Adrenal gland (tissue), 12 donors: ENCODE data around the gene UAP1. TPM values are rescaled to one million over a fixed set of nuclear protein-coding genes. Genes with fewer than 3 reads are reported as not detected.

ENCODE experiments used
- DNase-seq, 7 donors: peaks; one replicate each; pipeline ENCODE4 v3.0.0-alpha.2; 2019 to 2020
- H3K27ac ChIP-seq, 5 donors: fragments of 200-600 bp; sonication (generic) in 4 of 5; 1 replicate in 3 of 5; 2 replicates in 2 of 5; pipeline versions ENCODE4 v1.5.1 to v1.8.0; 2016 to 2020; ENCODE audit warnings: mild to moderate bottlenecking in 1 of 5
- H3K27me3 ChIP-seq: fragments of 200-600 bp; 2 replicates; pipeline ENCODE4 v1.8.0; 2021
- H3K36me3 ChIP-seq, 2 donors: fragments of 200-600 bp; replicated peaks in 1 of 2; 1 replicate in 1 of 2; 2 replicates in 1 of 2; pipeline versions ENCODE4 v1.5.1 to v1.8.0; 2018 to 2022
- H3K4me1 ChIP-seq, 2 donors: fragments of 200-600 bp; replicated peaks in 1 of 2; 1 replicate in 1 of 2; 2 replicates in 1 of 2; pipeline versions ENCODE4 v1.5.1 to v1.8.0; 2018 to 2021
- H3K4me3 ChIP-seq, 4 donors: fragments of 200-600 bp; sonication (generic) in 3 of 4; one replicate each; pipeline ENCODE4 v1.5.1; 2016 to 2018
- H3K9me3 ChIP-seq, 3 donors: fragments of 200-600 bp; sonication (generic) in 1 of 3; replicated peaks in 1 of 3; 1 replicate in 2 of 3; 2 replicates in 1 of 3; pipeline versions ENCODE4 v1.5.1 to v1.8.0; 2016 to 2021
- CTCF ChIP-seq, 6 experiments: fragments of 450-650 bp in 4 of 6; fragments of 200-600 bp in 2 of 6; sonication (generic) in 1 of 6; IDR thresholded peaks; 1 replicate in 5 of 6; 2 replicates in 1 of 6; pipeline versions ENCODE4 v1.5.1 to v1.8.0; 2016 to 2021; ENCODE audit warnings: antibody characterized with exemption in 6 of 6, mild to moderate bottlenecking in 2 of 6, moderate library complexity in 1 of 6
- POLR2A ChIP-seq, 2 donors: fragments of 450-650 bp; IDR thresholded peaks; one replicate each; pipeline ENCODE4 v1.6.1; 2017; ENCODE audit warnings: antibody characterized with exemption in 2 of 2, mild to moderate bottlenecking in 2 of 2, moderate library complexity in 1 of 2
- WGBS, 4 donors: extraction: QIAGEN DNeasy Blood & Tissue Kit in 2 of 4; methylation state at CpG; one replicate each; pipeline versions ENCODE4 v1.1.5 to v1.1.7; 2013 to 2017; 5-methylcytosine and 5-hydroxymethylcytosine counted together
- intact Hi-C, 2 donors: fragments of 100-400 bp; cut with DNase I; formaldehyde crosslinking; loops; one replicate each; pipeline versions ENCODE4 v1.14.1 to v1.15.0; 2022 to 2023
- polyA plus RNA-seq, 3 donors: library from polyadenylated mRNA; stranded (reverse); fragments of 200-250 nt in 2 of 3; fragments of 350-450 nt in 1 of 3; fragmentation: Illumina TruSeq in 1 of 3; extraction: RNeasy Lipid Tissue Mini Kit (QIAGEN cat#74804) in 1 of 3; gene quantifications; one replicate each; pipeline ENCODE4 v1.2.3, GENCODE V29; 2013 to 2014
- total RNA-seq, 9 donors: library from RNA; depleted of rRNA in 4 of 9; stranded (reverse); fragments of >200 nt in 4 of 9; fragments of 120-200 nt in 1 of 9; fragmentation: NEBNext Ultra II Directional in 1 of 9; extraction: Animal tissue kit (Norgen Biotek cat#: 25700) in 1 of 9; gene quantifications; one replicate each; pipeline versions ENCODE4 v1.1.0 to v1.2.4, GENCODE V29; 2013 to 2023
- donor health status: healthy with polysubstance abuse.
- donor health status: Bipolar disorder and iron deficiency.
- donor health status: DM: yes; HTN: yes; CAD: no.
- donor health status: DM: no; HTN: no; CAD: no.
- donor health status: DM: no; HTN: no; CAD: no.
- donor health status: DM: yes; HTN: yes; CAD: no.

Gene UAP1
- total and polyA plus RNA-seq, 12 donors, result 43.6 to 119 (median 73.3) TPM

DNA sequence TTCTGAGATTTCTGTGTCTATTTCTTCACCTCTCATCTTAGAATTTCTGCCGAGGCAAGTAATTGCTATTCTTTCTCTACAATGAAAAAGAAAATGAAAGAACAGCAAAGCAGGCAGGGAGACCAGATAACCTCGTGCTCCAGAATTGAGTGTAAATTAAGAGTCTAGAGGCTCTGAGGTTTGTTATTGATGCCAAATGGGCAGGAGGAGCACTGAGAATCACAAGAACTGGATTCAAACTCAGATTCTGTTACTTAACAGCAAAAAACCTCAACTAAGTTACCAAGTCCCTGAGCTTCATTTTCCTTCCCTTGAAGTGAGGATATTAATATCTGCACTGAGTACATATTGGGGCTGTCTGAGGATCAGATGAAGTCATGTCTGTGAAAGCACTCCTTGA, 65.2 kb downstream of the UAP1 start:
- Histone ChIP-seq H3K4me1 (peaks cover 18 to 30% of the 10 kb centered on the region in 2 donors), H3K36me3 (no peaks in the 10 kb centered on the region), H3K27me3 (no peaks in the 10 kb centered on the region), H3K27ac (peak overlapping the region in 3 of 5 donors; percentile 53 to 67 (median 64)), H3K4me3 (peak overlapping the region in 1 of 4 donors; percentile 45), H3K9me3 (no peaks in the 10 kb centered on the region)
- intact Hi-C loops, result no loop called here
- WGBS, 4 donors, result 9 to 13% (median 12%) methylated on average over 2 of the region's 2 CpGs
- no peak for TF ChIP-seq CTCF (IDR thresholded peaks at IDR 0.05)
- no peak for TF ChIP-seq POLR2A (IDR thresholded peaks at IDR 0.05)
- no peak for DNase-seq

DNA sequence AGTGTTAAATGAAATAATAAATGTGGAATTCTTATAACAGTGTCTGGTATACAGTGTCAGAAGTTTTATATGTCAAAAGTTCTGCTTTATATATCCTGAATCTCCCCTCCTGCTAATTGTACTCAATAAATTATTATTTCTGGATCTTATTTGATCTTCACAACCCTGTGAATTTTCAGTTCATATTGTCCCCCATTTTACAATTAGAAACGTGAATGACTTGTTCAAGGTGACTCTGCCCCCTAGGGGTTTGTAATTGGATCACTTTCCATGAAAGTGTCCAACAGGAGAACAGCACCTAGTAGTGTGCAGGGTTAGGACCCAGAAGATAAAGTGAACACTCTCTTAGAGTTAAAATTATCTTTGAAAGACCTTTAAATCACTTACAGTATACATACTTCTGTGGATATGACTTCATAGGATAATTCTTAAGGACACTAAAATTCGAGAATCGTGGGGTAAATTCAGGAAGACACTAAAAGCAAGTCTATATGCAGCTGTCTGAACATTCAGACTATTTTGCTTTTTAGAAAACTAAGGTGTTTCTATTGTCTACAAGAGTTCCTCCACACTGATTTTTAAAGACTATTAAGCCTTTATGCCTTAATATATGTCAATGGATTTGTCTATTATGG, 66.3 kb downstream of the UAP1 start:
- peak overlapping the region in 1 of 5 donors; percentile 67 for H3K27ac ChIP-seq
- DNase-seq, result no peak
- H3K4me1 ChIP-seq, result peaks cover 21 to 30% of the 10 kb centered on the region in 2 donors
- H3K4me3 ChIP-seq, result no peak overlapping the region
- H3K9me3 ChIP-seq, result no peaks in the 10 kb centered on the region
- intact Hi-C loops, result no loop called here
- H3K36me3 ChIP-seq, result no peaks in the 10 kb centered on the region
- WGBS, 4 donors, result 60 to 65% (median 61%) methylated on average over 3 of the region's 3 CpGs
- H3K27me3 ChIP-seq, result no peaks in the 10 kb centered on the region
- TF ChIP-seq POLR2A (IDR thresholded peaks at IDR 0.05) (no peak), CTCF (IDR thresholded peaks at IDR 0.05) (peak; percentile 21 to 49 (median 40))

- intact Hi-C loops, result no loop called here
- WGBS, 4 donors, result 94 to 98% (median 96%) methylated on average over 3 of the region's 3 CpGs
- H3K4me1 ChIP-seq, result peaks cover 21 to 30% of the 10 kb centered on the region in 2 donors
- H3K27ac ChIP-seq, result no peak overlapping the region
- no peaks in the 10 kb centered on the region for H3K27me3 ChIP-seq
- no peak for DNase-seq
- H3K4me3 ChIP-seq, result no peak overlapping the region
- no peaks in the 10 kb centered on the region for H3K9me3 ChIP-seq
- H3K36me3 ChIP-seq, result no peaks in the 10 kb centered on the region
- TF ChIP-seq CTCF (IDR thresholded peaks at IDR 0.05) (no peak), POLR2A (IDR thresholded peaks at IDR 0.05) (no peak)
Measured at GRCh38 chr1:162629077-162629627, 67.6 kb downstream of the UAP1 start.

DNA sequence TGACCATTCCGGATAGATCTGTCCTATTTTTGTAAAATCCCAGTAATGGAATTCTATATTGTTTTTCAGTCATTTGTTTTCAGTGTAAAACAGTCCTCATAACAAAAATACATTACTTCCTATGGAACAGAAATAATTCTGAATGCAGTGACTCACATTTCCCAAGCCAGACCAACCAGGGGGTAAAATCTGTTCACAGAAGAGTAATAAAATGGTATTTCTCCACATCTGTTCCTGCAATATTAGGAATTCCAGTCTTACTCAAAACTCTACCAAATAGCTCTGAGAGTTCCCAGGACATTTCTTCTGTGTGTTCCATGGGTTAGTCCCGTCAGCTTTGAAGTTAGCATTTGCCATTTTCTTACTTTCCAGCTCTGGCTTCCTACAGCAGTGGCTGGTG, 68.1 kb downstream of the UAP1 start:
- H3K4me3 ChIP-seq, result no peak overlapping the region
- no peak for DNase-seq
- H3K27ac ChIP-seq, result peak overlapping the region in 2 of 5 donors; percentile 88 to 93
- H3K36me3 ChIP-seq, result no peaks in the 10 kb centered on the region
- WGBS, 4 donors, result 82 to 89% (median 85%) methylated on average over 2 of the region's 2 CpGs
- intact Hi-C loops, result no loop called here
- no peaks in the 10 kb centered on the region for H3K9me3 ChIP-seq
- TF ChIP-seq CTCF (IDR thresholded peaks at IDR 0.05) (no peak), POLR2A (IDR thresholded peaks at IDR 0.05) (no peak)
- no peaks in the 10 kb centered on the region for H3K27me3 ChIP-seq
- peaks cover 21 to 30% of the 10 kb centered on the region in 2 donors for H3K4me1 ChIP-seq
